Measurements from ENCODE around the gene AP3B2. TPM values are rescaled to one million over a fixed set of nuclear protein-coding genes. Genes with fewer than 3 reads are reported as not detected.

The AP3B2 gene
- total RNA-seq, 1 donor from 2014 or later = 5.6 TPM

DNA sequence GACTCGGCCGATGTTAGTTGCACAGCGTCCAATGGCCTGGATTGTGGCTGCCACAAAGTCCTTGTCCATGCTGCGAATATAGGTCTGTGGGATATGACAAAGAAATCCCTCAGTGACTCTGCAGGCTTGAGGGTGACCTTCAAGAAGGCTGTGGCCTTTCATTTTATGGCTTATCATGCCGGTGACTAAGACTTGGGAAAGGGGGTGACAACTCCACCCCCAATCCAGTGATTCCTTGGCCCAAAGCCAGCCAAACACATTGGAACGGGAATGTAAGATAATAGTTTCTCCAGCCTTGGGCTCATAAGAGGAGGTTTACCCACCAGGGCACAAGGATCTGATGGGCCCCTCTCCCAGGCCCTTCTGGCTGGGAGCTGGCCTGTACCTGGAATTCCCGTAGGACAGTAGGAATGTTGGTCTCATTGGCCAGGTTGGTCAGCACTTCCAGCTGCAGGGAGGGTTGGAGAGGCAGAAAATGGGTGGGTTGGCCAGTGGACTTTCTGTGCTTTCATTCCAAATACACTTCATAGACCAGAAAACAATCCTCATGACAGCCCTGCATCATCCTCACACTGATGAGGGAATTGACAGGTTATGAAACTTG is 31.9 kb downstream of the AP3B2 start:
- Mint-ChIP-seq H3K4me3 (ENCODE audit: unreplicated experiment) (no peak overlapping the region), H3K4me1 (ENCODE audit: unreplicated experiment) (peaks cover 3% of the 10 kb centered on the region), H3K9me3 (ENCODE audit: unreplicated experiment) (no peaks in the 10 kb centered on the region), H3K27me3 (ENCODE audit: unreplicated experiment) (peaks cover 7% of the 10 kb centered on the region), H3K27ac (ENCODE audit: unreplicated experiment) (no peak overlapping the region), H3K36me3 (ENCODE audit: low read depth, unreplicated experiment) (no peaks in the 10 kb centered on the region)
- DNase-seq (ENCODE audit: low spot score) = no peak
- TF ChIP-seq CTCF (IDR thresholded peaks at IDR 0.05; ENCODE audit: unreplicated experiment) = no peak

- no peak overlapping the region for H3K4me3 Mint-ChIP-seq (ENCODE audit: unreplicated experiment)
- no peak for DNase-seq (ENCODE audit: low spot score)
- TF ChIP-seq CTCF (IDR thresholded peaks at IDR 0.05; ENCODE audit: unreplicated experiment) = no peak
- no peaks in the 10 kb centered on the region for H3K9me3 Mint-ChIP-seq (ENCODE audit: unreplicated experiment)
- H3K4me1 Mint-ChIP-seq (ENCODE audit: unreplicated experiment) = no peaks in the 10 kb centered on the region
- H3K27ac Mint-ChIP-seq (ENCODE audit: unreplicated experiment) = no peak overlapping the region
- peaks cover 3% of the 10 kb centered on the region for H3K27me3 Mint-ChIP-seq (ENCODE audit: unreplicated experiment)
- H3K36me3 Mint-ChIP-seq (ENCODE audit: low read depth, unreplicated experiment) = no peaks in the 10 kb centered on the region
These were observed 34.8 kb downstream of the AP3B2 start for GRCh38 chr15:82674873-82675272.

DNA sequence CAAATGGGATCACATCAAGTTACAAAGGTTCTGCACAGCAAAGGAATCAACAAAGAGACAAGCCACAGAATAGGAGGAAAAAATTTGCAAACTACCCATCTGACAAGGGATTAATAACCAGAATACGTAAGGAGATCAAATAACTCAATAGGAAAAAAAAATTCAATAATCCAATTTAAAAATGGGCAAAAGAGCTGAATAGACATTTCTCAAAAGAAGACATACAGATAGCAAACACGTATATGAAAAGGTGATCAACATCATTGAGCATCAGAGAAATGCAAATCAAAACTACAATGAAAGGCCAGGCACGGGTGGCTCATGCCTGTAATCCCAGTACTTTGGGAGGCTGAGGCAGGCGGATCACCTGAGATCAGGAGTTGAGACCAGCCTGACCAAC is 39.0 kb downstream of the AP3B2 start:
- H3K36me3 Mint-ChIP-seq (ENCODE audit: low read depth, unreplicated experiment) = no peaks in the 10 kb centered on the region
- no peak for TF ChIP-seq CTCF (IDR thresholded peaks at IDR 0.05; ENCODE audit: unreplicated experiment)
- H3K4me1 Mint-ChIP-seq (ENCODE audit: unreplicated experiment) = peaks cover 7% of the 10 kb centered on the region
- no peak for DNase-seq (ENCODE audit: low spot score)
- no peaks in the 10 kb centered on the region for H3K9me3 Mint-ChIP-seq (ENCODE audit: unreplicated experiment)
- H3K4me3 Mint-ChIP-seq (ENCODE audit: unreplicated experiment) = no peak overlapping the region
- no peak overlapping the region for H3K27ac Mint-ChIP-seq (ENCODE audit: unreplicated experiment)
- H3K27me3 Mint-ChIP-seq (ENCODE audit: unreplicated experiment) = peaks cover 3% of the 10 kb centered on the region

GRCh38 chr15:82666606-82667005 is 43.1 kb downstream of the AP3B2 start:
- H3K4me1 Mint-ChIP-seq (ENCODE audit: unreplicated experiment) = peaks cover 7% of the 10 kb centered on the region

More at GRCh38 chr15:82666606-82667005, 43.1 kb downstream of the AP3B2 start:
- Mint-ChIP-seq H3K27ac (ENCODE audit: unreplicated experiment) (no peak overlapping the region), H3K9me3 (ENCODE audit: unreplicated experiment) (no peaks in the 10 kb centered on the region), H3K4me3 (ENCODE audit: unreplicated experiment) (no peak overlapping the region), H3K27me3 (ENCODE audit: unreplicated experiment) (peaks cover 10% of the 10 kb centered on the region), H3K36me3 (ENCODE audit: low read depth, unreplicated experiment) (no peaks in the 10 kb centered on the region)
- TF ChIP-seq CTCF (IDR thresholded peaks at IDR 0.05; ENCODE audit: unreplicated experiment) = no peak
- DNase-seq (ENCODE audit: low spot score) = no peak
